Ramos (cell line): ENCODE measurements around the gene KLF2.

Experiments
- in situ Hi-C: fragments of 300-500 bp; cut with MboI; formaldehyde crosslinking; loops from one replicate; pipeline ENCODE4 v1.14.3; 2022; ENCODE audit warnings: low sequenced_read_pairs; ENCODE audit not compliant: unreplicated experiment

Gene KLF2

DNA sequence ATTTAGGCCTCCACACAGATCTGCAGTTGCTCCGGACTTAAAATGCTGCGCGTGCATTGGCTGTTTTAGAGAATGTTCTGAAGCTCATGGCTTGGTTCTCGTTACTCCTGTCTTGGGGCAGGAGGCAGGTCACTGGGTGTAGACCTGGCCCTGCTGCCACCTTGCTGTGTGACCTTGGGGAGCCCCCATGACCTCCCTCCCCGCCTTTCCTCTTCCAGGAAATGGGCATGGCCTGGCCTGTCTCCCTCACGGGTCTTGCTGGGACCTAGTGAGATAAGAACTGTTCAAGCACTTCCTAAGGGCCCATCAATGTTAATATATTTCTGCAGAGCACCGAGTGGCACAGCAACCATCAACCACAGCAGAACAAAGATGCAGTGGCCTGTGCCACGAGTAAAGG, 49.4 kb downstream of the KLF2 start:
- in situ Hi-C loops, result no loop called here

DNA sequence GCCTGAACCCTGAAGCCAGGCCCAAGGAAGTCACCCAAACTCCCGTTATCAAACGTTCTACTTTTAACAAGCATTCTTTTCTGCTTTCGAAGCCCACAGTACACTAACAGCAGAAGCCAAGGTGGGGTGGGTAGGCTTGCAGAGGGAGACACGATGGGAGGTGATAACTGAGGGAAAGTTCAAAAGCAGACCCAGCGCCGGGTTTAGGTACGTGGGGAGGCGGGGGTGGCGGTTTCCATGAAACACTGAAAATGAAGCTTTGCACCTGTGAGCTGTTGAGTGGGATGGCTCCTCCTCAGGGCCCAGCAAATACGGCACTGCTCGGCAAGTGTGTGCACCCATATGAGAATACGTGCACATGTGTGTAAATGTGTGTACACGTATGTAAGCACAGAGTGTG, 49.8 kb downstream of the KLF2 start:
- in situ Hi-C loops, result no loop called here

DNA sequence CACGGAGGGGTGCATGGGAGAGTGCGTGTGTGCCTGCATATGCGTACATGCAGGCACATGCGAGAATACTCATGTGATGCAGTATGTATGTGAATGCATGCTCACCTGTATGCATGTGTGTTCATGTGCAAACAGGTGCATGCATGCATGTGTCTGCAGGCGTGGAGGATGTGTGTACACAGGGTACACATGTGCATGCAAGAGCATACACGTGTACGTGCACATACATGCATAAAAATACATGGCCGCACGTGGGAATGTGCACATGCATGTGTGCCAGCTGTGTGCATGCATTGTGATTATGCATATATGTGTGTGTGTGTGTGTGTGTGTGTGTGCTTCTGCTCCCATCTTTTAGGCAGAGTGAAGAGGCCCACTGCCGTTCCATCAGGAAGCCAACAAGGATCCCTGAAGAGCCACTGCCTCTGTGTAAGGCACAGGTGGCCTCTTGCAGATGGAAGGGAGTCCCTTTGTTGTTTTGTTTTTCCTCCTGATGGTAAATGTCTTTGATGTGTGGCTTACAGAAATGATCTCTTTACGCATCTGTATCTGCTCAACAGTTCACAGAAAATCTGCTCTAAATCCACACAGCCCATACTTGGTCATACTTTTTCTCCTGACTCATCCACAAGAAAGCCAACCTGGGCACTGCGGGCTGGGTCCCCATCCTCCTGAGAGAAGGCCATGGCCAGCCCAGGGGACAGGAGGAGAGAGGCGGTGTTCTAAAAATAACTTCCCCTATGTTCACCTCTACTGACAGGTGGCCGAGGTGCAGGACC, 50.7 kb downstream of the KLF2 start:
- in situ Hi-C loops, result no loop called here

DNA sequence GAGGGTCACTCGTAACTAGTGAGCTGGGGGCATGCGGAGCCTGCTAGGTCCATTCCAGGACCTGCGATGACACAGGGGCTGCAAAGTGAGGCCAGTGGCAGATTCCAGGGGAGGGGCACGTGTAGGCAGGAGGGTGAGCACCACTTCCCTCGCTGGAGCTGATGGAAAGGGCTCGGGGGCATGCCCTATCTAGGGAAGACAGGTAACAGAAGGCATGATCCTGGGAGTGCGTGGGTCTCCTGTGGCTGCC, 51.2 kb downstream of the KLF2 start:
- in situ Hi-C loops, result no loop called here

DNA sequence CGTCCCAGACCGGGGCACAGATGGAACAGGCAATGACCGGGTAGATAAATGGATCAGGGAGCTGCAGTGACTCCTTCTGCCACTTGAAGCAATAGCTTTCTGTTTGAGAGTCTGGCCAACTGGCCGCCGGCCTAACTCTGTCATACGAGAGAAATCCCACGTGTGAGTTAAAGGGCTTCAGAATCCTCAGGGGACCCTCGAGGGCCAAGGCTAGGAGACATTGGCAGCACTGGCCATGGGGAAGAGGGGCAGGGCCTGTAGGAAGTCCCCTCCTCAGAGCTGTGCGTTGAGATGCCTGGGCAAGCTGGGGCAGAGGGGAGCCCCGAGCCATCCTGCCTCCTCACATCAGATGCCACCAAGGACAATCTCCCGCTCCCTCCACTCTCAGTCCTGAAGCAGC, 51.6 kb downstream of the KLF2 start:
- in situ Hi-C loops, result no loop called here

DNA sequence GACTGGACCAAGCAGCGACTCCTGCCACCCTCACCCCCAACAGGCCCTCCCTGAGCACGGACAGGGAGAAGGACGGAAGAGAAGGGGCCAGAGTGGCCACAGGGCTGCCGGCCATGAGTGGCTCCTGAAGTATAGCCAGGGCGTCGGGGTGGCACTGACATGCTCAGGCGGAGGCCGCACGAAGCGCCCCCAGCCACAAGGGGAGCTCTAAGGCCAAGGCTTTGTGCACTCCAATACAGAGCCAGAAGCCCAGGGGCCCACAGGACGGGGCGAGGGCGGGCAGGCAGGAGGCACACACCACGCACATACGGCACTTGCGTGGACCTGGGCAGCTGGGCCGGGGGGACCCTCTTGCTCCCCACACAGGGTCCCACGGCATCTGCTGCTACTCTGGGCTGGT, 52.0 kb downstream of the KLF2 start:
- in situ Hi-C loops, result no loop called here

DNA sequence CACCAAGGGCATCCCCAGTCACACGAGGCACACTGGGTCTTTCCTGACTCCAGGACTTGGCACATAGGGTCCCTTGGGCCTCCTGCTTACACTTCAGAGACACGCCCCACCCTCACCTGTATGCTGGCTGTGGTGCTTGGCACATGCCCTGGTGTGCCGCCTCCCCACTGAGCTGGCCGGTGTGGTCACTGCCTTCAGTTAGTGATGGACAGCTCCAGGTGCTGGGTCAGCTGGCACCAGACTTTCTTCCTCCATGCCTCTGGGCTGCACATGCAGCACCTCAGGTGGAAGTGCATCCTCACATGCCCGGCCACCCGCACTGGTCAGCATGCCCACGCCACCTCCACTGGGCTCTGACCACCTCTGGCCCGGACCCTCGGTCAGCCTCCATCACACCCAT, 52.9 kb downstream of the KLF2 start:
- in situ Hi-C loops, result no loop called here
